Right forelimb (tissue), 1 donor: ENCODE data around the gene CTPS1.

Source experiments
- DNase-seq: peaks from one replicate; pipeline ENCODE4 v3.0.0-alpha.2; 2018

Gene CTPS1

GRCh38 chr1:41028034-41028642, 48.6 kb downstream of the CTPS1 start:
- DNase-seq, result no peak

- DNase-seq, result no peak
Measured at GRCh38 chr1:41030872-41031616, 51.5 kb downstream of the CTPS1 start.

GRCh38 chr1:41032147-41032546, 52.7 kb downstream of the CTPS1 start:
- DNase-seq, result no peak

GRCh38 chr1:41033272-41033671, 53.8 kb downstream of the CTPS1 start:
- DNase-seq, result no peak

- no peak for DNase-seq
Measured at GRCh38 chr1:41037116-41037903, 57.8 kb downstream of the CTPS1 start.

- DNase-seq, result no peak
Measured at GRCh38 chr1:41038110-41038509, 58.6 kb downstream of the CTPS1 start.

- no peak for DNase-seq
Measured at GRCh38 chr1:41041614-41042270, 62.2 kb downstream of the CTPS1 start.

GRCh38 chr1:41044187-41044586, 64.7 kb downstream of the CTPS1 start:
- DNase-seq, result no peak

- DNase-seq, result no peak
Measured at GRCh38 chr1:41045740-41046139, 66.2 kb downstream of the CTPS1 start.

- no peak for DNase-seq
Measured at GRCh38 chr1:41046347-41046775, 66.9 kb downstream of the CTPS1 start.

GRCh38 chr1:41048540-41048939, 69.0 kb downstream of the CTPS1 start:
- no peak for DNase-seq

- DNase-seq, result no peak
Measured at GRCh38 chr1:41051022-41051421, 71.5 kb downstream of the CTPS1 start.

GRCh38 chr1:41053316-41053715, 73.8 kb downstream of the CTPS1 start:
- DNase-seq, result no peak

- no peak for DNase-seq
Measured at GRCh38 chr1:41056907-41057306, 77.4 kb downstream of the CTPS1 start.
